HG02973 (cell line): ENCODE results near the gene TCEAL8.
"Not testable (repeated sequence)": the region's sequence is repeated elsewhere in the genome, so short reads cannot be mapped to it uniquely, and the experiment has no call there.

Experiments used
- ATAC-seq: cut with Tn5 transposase; IDR thresholded peaks from one replicate; pipeline ENCODE4 v1.9.1; 2021; ENCODE audit warnings: moderate library complexity; ENCODE audit not compliant: unreplicated experiment

Gene TCEAL8

GRCh38 chrX:103254921-103255493 lies at the start of gene TCEAL8:
Gene TCEAL8, minus strand, starts transcription at chrX:103255155. Its CDS starts 1,176 bp downstream, at chrX:103253979.
- peak; percentile 98 for ATAC-seq

GRCh38 chrX:103304705-103305104 lies 49.8 kb upstream of the TCEAL8 start:
- no peak for ATAC-seq

- no peak for ATAC-seq
Measured at GRCh38 chrX:103293118-103293517, 38.2 kb upstream of the TCEAL8 start.

GRCh38 chrX:103279624-103280023 lies 24.7 kb upstream of the TCEAL8 start:
- ATAC-seq: no peak

GRCh38 chrX:103276581-103277002 lies 21.6 kb upstream of the TCEAL8 start, which contains the start of gene TCEAL5:
Gene TCEAL5, minus strand, starts transcription at chrX:103276750. Its CDS starts 2,187 bp downstream, at chrX:103274563.
- ATAC-seq: no peak

- ATAC-seq: no peak
Measured at GRCh38 chrX:103275947-103276567, 21.1 kb upstream of the TCEAL8 start.

- ATAC-seq: no peak
Measured at GRCh38 chrX:103274284-103274683, 19.3 kb upstream of the TCEAL8 start.

- no peak for ATAC-seq
Measured at GRCh38 chrX:103258275-103258674, 3.3 kb upstream of the TCEAL8 start.

- ATAC-seq: no peak
Measured at GRCh38 chrX:103256651-103257050, 1.7 kb upstream of the TCEAL8 start.

GRCh38 chrX:103254171-103254824 lies 657 bp downstream of the TCEAL8 start:
- peak; percentile 61 for ATAC-seq

- no peak for ATAC-seq
Measured at GRCh38 chrX:103253608-103254007, 1.3 kb downstream of the TCEAL8 start.

- ATAC-seq: no peak
Measured at GRCh38 chrX:103250977-103251376, 4.0 kb downstream of the TCEAL8 start.

GRCh38 chrX:103249805-103250204 lies 5.2 kb downstream of the TCEAL8 start:
- no peak for ATAC-seq

GRCh38 chrX:103248553-103248952 lies 6.4 kb downstream of the TCEAL8 start:
- ATAC-seq: no peak

- ATAC-seq: no peak
Measured at GRCh38 chrX:103240155-103240554, 14.8 kb downstream of the TCEAL8 start.

GRCh38 chrX:103236296-103236695 lies 18.7 kb downstream of the TCEAL8 start:
- no peak for ATAC-seq

- ATAC-seq: not testable (repeated sequence)
Measured at GRCh38 chrX:103235608-103236007, 19.3 kb downstream of the TCEAL8 start.

GRCh38 chrX:103234869-103235268 lies 20.1 kb downstream of the TCEAL8 start:
- ATAC-seq: no peak

- no peak for ATAC-seq
Measured at GRCh38 chrX:103233263-103233662, 21.7 kb downstream of the TCEAL8 start.

GRCh38 chrX:103225918-103226317 lies 29.0 kb downstream of the TCEAL8 start:
- ATAC-seq: not testable (repeated sequence)

GRCh38 chrX:103220511-103221323 lies 34.2 kb downstream of the TCEAL8 start:
- ATAC-seq: no peak
